ENCODE data around the gene SLC11A1.

Gene SLC11A1

DNA sequence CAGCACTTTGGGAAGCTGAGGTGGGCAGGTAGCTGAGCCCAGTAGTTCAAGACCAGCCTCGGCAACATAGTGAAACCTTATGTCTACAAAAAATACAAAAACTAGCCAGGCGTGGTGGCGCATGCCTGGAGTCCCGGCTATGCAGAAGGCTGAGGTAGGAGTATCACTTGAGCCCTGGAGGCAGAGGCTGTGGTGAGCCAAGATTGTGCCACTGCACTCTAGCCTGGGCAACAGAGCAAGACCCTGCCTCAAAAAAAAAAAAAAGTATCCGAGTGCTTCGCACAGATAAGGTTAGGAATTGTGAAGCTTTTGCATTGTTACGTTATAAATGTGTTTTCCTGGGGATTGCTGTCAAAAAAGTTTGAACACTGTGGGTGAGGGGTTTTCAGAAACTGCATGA is 21.7 kb downstream of the SLC11A1 start:
- H4K91ac ChIP-seq (ENCODE audit: low read length) = no peak overlapping the region
- H2BK120ac ChIP-seq (ENCODE audit: low read depth, low read length) = no peak overlapping the region
- no peak overlapping the region for H3K18ac ChIP-seq (ENCODE audit: low read depth in 1 of 2, low read length in 2 of 2)
- no peak overlapping the region for H3K9ac ChIP-seq (ENCODE audit: low read length)
- H3K4me1 ChIP-seq (ENCODE audit: control insufficient read depth, insufficient read depth, low read depth, low read length) = peaks cover 43% of the 10 kb centered on the region
- no peak overlapping the region for H3K14ac ChIP-seq (ENCODE audit: low read length in 2 of 2)
- no peak overlapping the region for H2AK5ac ChIP-seq (ENCODE audit: low read length, severe bottlenecking)
- no peak overlapping the region for H3K4me2 ChIP-seq (ENCODE audit: low read length, poor library complexity, severe bottlenecking)
- H3K36me3 ChIP-seq (ENCODE audit: control insufficient read depth in 1 of 2, insufficient read depth in 2 of 2, low read depth in 1 of 2, low read length in 2 of 2) = peaks cover 29 to 45% of the 10 kb centered on the region in 2 experiments
- WGBS = 89% methylated on average over 6 of the region's 7 CpGs
- peaks cover 24% of the 10 kb centered on the region for H3K79me1 ChIP-seq (replicated peaks; ENCODE audit: low read length, poor library complexity, severe bottlenecking)
- no peak overlapping the region for H2BK5ac ChIP-seq (ENCODE audit: low read depth, low read length, poor library complexity, severe bottlenecking)
- H3K4ac ChIP-seq (ENCODE audit: low read depth in 1 of 2, low read length in 2 of 2) = no peak overlapping the region
- DNase-seq = no peak
- H3K23ac ChIP-seq (ENCODE audit: low read length in 2 of 2) = no peak overlapping the region
- no peaks in the 10 kb centered on the region for H3K9me3 ChIP-seq (ENCODE audit: control insufficient read depth, low read length)
- H3K27ac ChIP-seq (ENCODE audit: low read length, poor library complexity, severe bottlenecking) = no peak overlapping the region
- H2BK12ac ChIP-seq (ENCODE audit: low read length in 2 of 2) = no peak overlapping the region
- H4K8ac ChIP-seq (ENCODE audit: low read length) = no peak overlapping the region
- H2BK15ac ChIP-seq (ENCODE audit: low read depth, poor library complexity, severe bottlenecking) = no peak overlapping the region
- H3K4me3 ChIP-seq (ENCODE audit: insufficient read depth in 1 of 2, low read depth in 1 of 2, low read length in 2 of 2) = no peak overlapping the region
- H3K27me3 ChIP-seq (ENCODE audit: control insufficient read depth in 1 of 2, insufficient read depth in 1 of 2, low read length in 2 of 2) = no peaks in the 10 kb centered on the region
- H2AFZ ChIP-seq (ENCODE audit: low read depth, low read length) = no peak overlapping the region

DNA sequence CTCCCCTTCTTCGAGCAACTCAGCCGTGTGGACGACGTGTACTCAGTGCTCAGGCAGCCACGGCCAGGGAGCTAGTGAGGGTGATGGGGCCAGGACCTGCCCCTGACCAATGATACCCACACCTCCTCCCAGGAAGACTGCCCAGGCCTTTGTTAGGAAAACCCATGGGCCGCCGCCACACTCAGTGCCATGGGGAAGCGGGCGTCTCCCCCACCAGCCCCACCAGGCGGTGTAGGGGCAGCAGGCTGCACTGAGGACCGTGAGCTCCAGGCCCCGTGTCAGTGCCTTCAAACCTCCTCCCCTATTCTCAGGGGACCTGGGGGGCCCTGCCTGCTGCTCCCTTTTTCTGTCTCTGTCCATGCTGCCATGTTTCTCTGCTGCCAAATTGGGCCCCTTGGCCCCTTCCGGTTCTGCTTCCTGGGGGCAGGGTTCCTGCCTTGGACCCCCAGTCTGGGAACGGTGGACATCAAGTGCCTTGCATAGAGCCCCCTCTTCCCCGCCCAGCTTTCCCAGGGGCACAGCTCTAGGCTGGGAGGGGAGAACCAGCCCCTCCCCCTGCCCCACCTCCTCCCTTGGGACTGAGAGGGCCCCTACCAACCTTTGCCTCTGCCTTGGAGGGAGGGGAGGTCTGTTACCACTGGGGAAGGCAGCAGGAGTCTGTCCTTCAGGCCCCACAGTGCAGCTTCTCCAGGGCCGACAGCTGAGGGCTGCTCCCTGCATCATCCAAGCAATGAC is 22.4 kb downstream of the SLC11A1 start:
- no peak overlapping the region for H4K91ac ChIP-seq (ENCODE audit: low read length)
- no peak overlapping the region for H3K14ac ChIP-seq (ENCODE audit: low read length in 2 of 2)
- no peak overlapping the region for H2AK5ac ChIP-seq (ENCODE audit: low read length, severe bottlenecking)
- DNase-seq = peak; percentile 29
- no peak overlapping the region for H2AFZ ChIP-seq (ENCODE audit: low read depth, low read length)
- H3K4me2 ChIP-seq (ENCODE audit: low read length, poor library complexity, severe bottlenecking) = no peak overlapping the region
- no peak overlapping the region for H4K8ac ChIP-seq (ENCODE audit: low read length)
- H3K79me1 ChIP-seq (replicated peaks; ENCODE audit: low read length, poor library complexity, severe bottlenecking) = peaks cover 24% of the 10 kb centered on the region
- H3K4ac ChIP-seq (ENCODE audit: low read depth in 1 of 2, low read length in 2 of 2) = no peak overlapping the region
- peaks cover 38% of the 10 kb centered on the region for H3K4me1 ChIP-seq (ENCODE audit: control insufficient read depth, insufficient read depth, low read depth, low read length)
- H3K27me3 ChIP-seq (ENCODE audit: control insufficient read depth in 1 of 2, insufficient read depth in 1 of 2, low read length in 2 of 2) = no peaks in the 10 kb centered on the region
- no peak overlapping the region for H3K18ac ChIP-seq (ENCODE audit: low read depth in 1 of 2, low read length in 2 of 2)
- H3K9me3 ChIP-seq (ENCODE audit: control insufficient read depth, low read length) = no peaks in the 10 kb centered on the region
- H3K27ac ChIP-seq (ENCODE audit: low read length, poor library complexity, severe bottlenecking) = no peak overlapping the region
- peak overlapping the region; percentile 39 for H2BK15ac ChIP-seq (ENCODE audit: low read depth, poor library complexity, severe bottlenecking)
- H3K23ac ChIP-seq (ENCODE audit: low read length in 2 of 2) = peak overlapping the region in 1 of 2 experiments; percentile 3
- peaks cover 29 to 45% of the 10 kb centered on the region in 2 experiments for H3K36me3 ChIP-seq (ENCODE audit: control insufficient read depth in 1 of 2, insufficient read depth in 2 of 2, low read depth in 1 of 2, low read length in 2 of 2)
- H2BK120ac ChIP-seq (ENCODE audit: low read depth, low read length) = no peak overlapping the region
- peak overlapping the region; percentile 77 for H3K9ac ChIP-seq (ENCODE audit: low read length)
- WGBS = 87% methylated on average over 15 of the region's 16 CpGs
- H2BK5ac ChIP-seq (ENCODE audit: low read depth, low read length, poor library complexity, severe bottlenecking) = no peak overlapping the region
- H3K4me3 ChIP-seq (ENCODE audit: insufficient read depth in 1 of 2, low read depth in 1 of 2, low read length in 2 of 2) = no peak overlapping the region
- H2BK12ac ChIP-seq (ENCODE audit: low read length in 2 of 2) = peak overlapping the region in 1 of 2 experiments; percentile 40

DNA sequence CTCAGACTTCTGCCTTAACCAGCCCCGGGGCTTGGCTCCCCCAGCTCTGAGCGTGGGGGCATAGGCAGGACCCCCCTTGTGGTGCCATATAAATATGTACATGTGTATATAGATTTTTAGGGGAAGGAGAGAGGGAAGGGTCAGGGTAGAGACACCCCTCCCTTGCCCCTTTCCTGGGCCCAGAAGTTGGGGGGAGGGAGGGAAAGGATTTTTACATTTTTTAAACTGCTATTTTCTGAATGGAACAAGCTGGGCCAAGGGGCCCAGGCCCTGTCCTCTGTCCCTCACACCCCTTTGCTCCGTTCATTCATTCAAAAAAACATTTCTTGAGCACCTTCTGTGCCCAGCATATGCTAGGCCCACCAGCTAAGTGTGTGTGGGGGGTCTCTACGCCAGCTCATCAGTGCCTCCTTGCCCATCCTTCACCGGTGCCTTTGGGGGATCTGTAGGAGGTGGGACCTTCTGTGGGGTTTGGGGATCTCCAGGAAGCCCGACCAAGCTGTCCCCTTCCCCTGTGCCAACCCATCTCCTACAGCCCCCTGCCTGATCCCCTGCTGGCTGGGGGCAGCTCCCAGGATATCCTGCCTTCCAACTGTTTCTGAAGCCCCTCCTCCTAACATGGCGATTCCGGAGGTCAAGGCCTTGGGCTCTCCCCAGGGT is 23.1 kb downstream of the SLC11A1 start:
- peak overlapping the region; percentile 16 to 96 for H3K4ac ChIP-seq (ENCODE audit: low read depth in 1 of 2, low read length in 2 of 2)
- DNase-seq = no peak
- peak overlapping the region; percentile 7 for H3K27ac ChIP-seq (ENCODE audit: low read length, poor library complexity, severe bottlenecking)
- H3K14ac ChIP-seq (ENCODE audit: low read length in 2 of 2) = peak overlapping the region in 1 of 2 experiments; percentile 23
- H3K18ac ChIP-seq (ENCODE audit: low read depth in 1 of 2, low read length in 2 of 2) = peak overlapping the region; percentile 76 to 94
- peaks cover 24% of the 10 kb centered on the region for H3K79me1 ChIP-seq (replicated peaks; ENCODE audit: low read length, poor library complexity, severe bottlenecking)
- 62% methylated on average over 6 of the region's 8 CpGs for WGBS
- H3K4me3 ChIP-seq (ENCODE audit: insufficient read depth in 1 of 2, low read depth in 1 of 2, low read length in 2 of 2) = no peak overlapping the region
- H3K9ac ChIP-seq (ENCODE audit: low read length) = peak overlapping the region; percentile 77
- peaks cover 29 to 45% of the 10 kb centered on the region in 2 experiments for H3K36me3 ChIP-seq (ENCODE audit: control insufficient read depth in 1 of 2, insufficient read depth in 2 of 2, low read depth in 1 of 2, low read length in 2 of 2)
- H2BK15ac ChIP-seq (ENCODE audit: low read depth, poor library complexity, severe bottlenecking) = no peak overlapping the region
- no peak overlapping the region for H3K4me2 ChIP-seq (ENCODE audit: low read length, poor library complexity, severe bottlenecking)
- H3K23ac ChIP-seq (ENCODE audit: low read length in 2 of 2) = peak overlapping the region in 1 of 2 experiments; percentile 14
- peak overlapping the region; percentile 85 for H2AK5ac ChIP-seq (ENCODE audit: low read length, severe bottlenecking)
- H4K91ac ChIP-seq (ENCODE audit: low read length) = peak overlapping the region; percentile 78
- H2AFZ ChIP-seq (ENCODE audit: low read depth, low read length) = peak overlapping the region; percentile 2
- H4K8ac ChIP-seq (ENCODE audit: low read length) = peak overlapping the region; percentile 79
- H2BK120ac ChIP-seq (ENCODE audit: low read depth, low read length) = no peak overlapping the region
- no peaks in the 10 kb centered on the region for H3K27me3 ChIP-seq (ENCODE audit: control insufficient read depth in 1 of 2, insufficient read depth in 1 of 2, low read length in 2 of 2)
- H2BK12ac ChIP-seq (ENCODE audit: low read length in 2 of 2) = peak overlapping the region; percentile 25 to 90
- H3K4me1 ChIP-seq (ENCODE audit: control insufficient read depth, insufficient read depth, low read depth, low read length) = peaks cover 38% of the 10 kb centered on the region
- H3K9me3 ChIP-seq (ENCODE audit: control insufficient read depth, low read length) = no peaks in the 10 kb centered on the region
- no peak overlapping the region for H2BK5ac ChIP-seq (ENCODE audit: low read depth, low read length, poor library complexity, severe bottlenecking)

DNA sequence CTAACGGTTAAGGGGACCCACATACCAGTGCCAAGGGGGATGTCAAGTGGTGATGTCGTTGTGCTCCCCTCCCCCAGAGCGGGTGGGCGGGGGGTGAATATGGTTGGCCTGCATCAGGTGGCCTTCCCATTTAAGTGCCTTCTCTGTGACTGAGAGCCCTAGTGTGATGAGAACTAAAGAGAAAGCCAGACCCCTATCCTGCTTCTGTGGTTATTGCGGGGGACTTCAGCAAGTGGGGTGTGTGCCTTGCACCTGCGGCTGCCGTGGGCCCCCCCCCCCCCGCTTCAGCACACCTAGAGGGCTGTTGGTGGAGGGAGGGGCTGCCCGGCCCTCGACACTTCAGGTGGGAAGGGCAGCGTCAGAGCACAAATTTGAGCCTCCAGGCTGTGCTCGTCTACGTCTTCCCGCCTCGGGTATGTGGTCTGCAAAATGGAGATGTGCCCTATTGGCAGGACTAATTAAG is 23.7 kb downstream of the SLC11A1 start:
- peak overlapping the region; percentile 84 for H3K4me2 ChIP-seq (ENCODE audit: low read length, poor library complexity, severe bottlenecking)
- H3K23ac ChIP-seq (ENCODE audit: low read length in 2 of 2) = peak overlapping the region in 1 of 2 experiments; percentile 14
- peak overlapping the region; percentile 81 for H2BK15ac ChIP-seq (ENCODE audit: low read depth, poor library complexity, severe bottlenecking)
- H3K18ac ChIP-seq (ENCODE audit: low read depth in 1 of 2, low read length in 2 of 2) = peak overlapping the region; percentile 76 to 94
- H2BK5ac ChIP-seq (ENCODE audit: low read depth, low read length, poor library complexity, severe bottlenecking) = peak overlapping the region; percentile 36
- peak overlapping the region; percentile 77 for H3K9ac ChIP-seq (ENCODE audit: low read length)
- peak overlapping the region; percentile 78 for H2BK120ac ChIP-seq (ENCODE audit: low read depth, low read length)
- H3K4me1 ChIP-seq (ENCODE audit: control insufficient read depth, insufficient read depth, low read depth, low read length) = peaks cover 38% of the 10 kb centered on the region
- H4K91ac ChIP-seq (ENCODE audit: low read length) = peak overlapping the region; percentile 52
- H3K27me3 ChIP-seq (ENCODE audit: control insufficient read depth in 1 of 2, insufficient read depth in 1 of 2, low read length in 2 of 2) = no peaks in the 10 kb centered on the region
- peaks cover 24% of the 10 kb centered on the region for H3K79me1 ChIP-seq (replicated peaks; ENCODE audit: low read length, poor library complexity, severe bottlenecking)
- H3K4me3 ChIP-seq (ENCODE audit: insufficient read depth in 1 of 2, low read depth in 1 of 2, low read length in 2 of 2) = peak overlapping the region; percentile 34 to 74
- peak; percentile 28 for DNase-seq
- H3K9me3 ChIP-seq (ENCODE audit: control insufficient read depth, low read length) = no peaks in the 10 kb centered on the region
- WGBS = 5% methylated on average over 15 of the region's 15 CpGs
- H3K4ac ChIP-seq (ENCODE audit: low read depth in 1 of 2, low read length in 2 of 2) = peak overlapping the region; percentile 16 to 96
- peak overlapping the region; percentile 90 for H4K8ac ChIP-seq (ENCODE audit: low read length)
- peak overlapping the region; percentile 86 for H3K27ac ChIP-seq (ENCODE audit: low read length, poor library complexity, severe bottlenecking)
- peaks cover 29 to 45% of the 10 kb centered on the region in 2 experiments for H3K36me3 ChIP-seq (ENCODE audit: control insufficient read depth in 1 of 2, insufficient read depth in 2 of 2, low read depth in 1 of 2, low read length in 2 of 2)
- peak overlapping the region; percentile 2 for H2AFZ ChIP-seq (ENCODE audit: low read depth, low read length)
- peak overlapping the region; percentile 81 to 90 for H2BK12ac ChIP-seq (ENCODE audit: low read length in 2 of 2)
- H3K14ac ChIP-seq (ENCODE audit: low read length in 2 of 2) = peak overlapping the region in 1 of 2 experiments; percentile 23
- H2AK5ac ChIP-seq (ENCODE audit: low read length, severe bottlenecking) = peak overlapping the region; percentile 39
